ENCODE data around the gene NOP53. TPM values are rescaled to one million over a fixed set of nuclear protein-coding genes. Genes with fewer than 3 reads are reported as not detected.
A peak's percentile ranks its signal among the peaks of the same experiment; 100 is the strongest.
"Not testable (repeated sequence)": the region's sequence is repeated elsewhere in the genome, so short reads cannot be mapped to it uniquely, and the experiment has no call there.

Gene NOP53
- total RNA-seq, 1 donor from 2014 or later: 80.3 TPM

DNA sequence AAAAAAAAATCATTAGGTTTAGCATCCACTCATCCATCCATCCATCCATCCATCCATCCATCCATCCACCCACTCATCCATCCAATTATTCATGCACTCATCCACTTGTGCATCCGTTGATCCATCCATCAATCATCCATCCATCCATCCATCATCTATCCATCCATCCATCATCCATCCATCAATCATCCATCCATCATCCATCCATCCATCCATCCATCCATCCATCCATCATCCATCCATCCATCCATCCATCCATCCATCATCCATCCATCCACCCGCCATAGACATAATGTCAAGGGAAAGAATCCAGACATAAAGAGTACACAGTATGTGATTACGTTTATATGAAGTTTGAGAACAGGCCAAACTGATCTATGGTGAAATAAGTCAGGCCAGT is 24.2 kb downstream of the NOP53 start:
- DNase-seq (ENCODE audit: low spot score) (no peak), ATAC-seq (no peak)

DNA sequence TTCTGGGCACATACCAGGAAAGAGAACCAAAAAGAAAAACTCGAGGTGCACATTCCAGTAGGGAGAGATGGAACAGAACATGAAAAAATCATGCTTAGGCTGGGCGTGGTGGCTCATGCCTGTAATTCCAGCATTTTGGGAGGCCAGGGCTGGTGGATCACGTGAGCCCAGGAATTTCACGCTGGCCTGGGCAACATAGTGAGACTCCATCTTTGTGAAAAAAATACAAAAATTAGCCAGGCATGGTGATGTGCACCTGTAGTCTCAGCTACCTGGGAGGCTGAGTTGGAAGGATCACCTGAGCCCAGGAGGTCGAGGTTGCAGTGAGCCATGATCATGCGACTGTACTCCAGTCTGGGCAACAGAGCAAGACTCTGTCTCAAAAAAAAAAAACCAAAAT is 25.9 kb downstream of the NOP53 start:
- ATAC-seq; DNase-seq (ENCODE audit: low spot score): not testable (repeated sequence)

DNA sequence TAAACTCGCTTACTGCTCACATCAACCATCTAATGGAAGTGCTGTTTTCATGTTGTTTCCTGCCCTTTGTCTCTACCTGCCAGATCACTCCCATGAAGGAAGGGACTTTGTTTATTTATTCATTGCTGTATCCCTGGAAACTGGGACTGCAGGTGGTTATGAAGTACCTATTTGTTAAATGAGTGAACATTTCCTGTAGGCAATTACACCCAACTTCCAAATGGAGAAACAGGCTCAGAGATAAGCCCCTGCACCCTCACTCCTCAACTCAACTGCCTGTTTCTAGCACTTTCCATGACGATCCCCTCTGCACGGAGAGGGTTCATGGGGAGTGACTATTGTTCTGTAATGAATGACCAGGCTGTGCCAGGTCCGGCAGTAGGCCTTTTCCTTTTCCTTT is 31.2 kb downstream of the NOP53 start:
- peak; percentile 26 for ATAC-seq
- DNase-seq (ENCODE audit: low spot score): no peak

DNA sequence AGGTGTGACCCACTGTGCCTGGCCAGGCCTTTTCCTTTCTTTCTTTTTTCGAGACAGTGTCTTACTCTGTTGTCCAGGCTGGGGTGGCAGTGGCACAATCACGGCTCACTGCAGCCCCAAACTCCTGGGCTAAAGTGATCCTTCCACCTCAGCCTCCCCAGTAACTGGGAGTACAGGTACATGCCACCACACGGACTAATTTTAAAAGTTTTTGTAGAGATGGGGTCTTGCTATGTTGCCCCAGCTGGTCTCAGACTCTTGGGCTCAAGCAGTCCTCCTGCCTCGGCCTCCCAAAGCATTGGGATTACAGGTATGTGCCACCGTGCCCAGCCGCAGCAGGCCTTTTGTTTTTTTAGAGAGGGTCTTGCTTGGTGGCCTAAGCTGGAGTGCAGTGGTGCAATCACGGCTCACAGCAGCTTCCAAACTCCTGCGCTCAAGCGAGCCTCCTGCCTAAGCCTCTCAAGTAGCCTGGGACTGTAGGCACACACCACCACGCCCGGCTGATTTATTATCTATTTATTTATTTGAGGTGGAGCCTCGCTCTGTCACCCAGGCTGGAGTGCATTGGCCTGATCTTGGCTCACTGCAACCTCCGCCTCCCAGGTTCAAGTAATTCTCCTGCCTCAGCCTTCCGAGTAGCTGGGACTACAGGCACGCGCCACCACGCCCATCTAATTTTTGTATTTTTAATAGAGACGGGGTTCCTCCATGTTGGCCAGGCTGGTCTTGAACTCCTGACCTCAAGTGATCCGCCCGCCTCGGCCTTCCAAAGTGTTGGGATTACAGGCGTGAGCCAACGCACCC is 32.1 kb downstream of the NOP53 start:
- DNase-seq (ENCODE audit: low spot score); ATAC-seq: not testable (repeated sequence)

DNA sequence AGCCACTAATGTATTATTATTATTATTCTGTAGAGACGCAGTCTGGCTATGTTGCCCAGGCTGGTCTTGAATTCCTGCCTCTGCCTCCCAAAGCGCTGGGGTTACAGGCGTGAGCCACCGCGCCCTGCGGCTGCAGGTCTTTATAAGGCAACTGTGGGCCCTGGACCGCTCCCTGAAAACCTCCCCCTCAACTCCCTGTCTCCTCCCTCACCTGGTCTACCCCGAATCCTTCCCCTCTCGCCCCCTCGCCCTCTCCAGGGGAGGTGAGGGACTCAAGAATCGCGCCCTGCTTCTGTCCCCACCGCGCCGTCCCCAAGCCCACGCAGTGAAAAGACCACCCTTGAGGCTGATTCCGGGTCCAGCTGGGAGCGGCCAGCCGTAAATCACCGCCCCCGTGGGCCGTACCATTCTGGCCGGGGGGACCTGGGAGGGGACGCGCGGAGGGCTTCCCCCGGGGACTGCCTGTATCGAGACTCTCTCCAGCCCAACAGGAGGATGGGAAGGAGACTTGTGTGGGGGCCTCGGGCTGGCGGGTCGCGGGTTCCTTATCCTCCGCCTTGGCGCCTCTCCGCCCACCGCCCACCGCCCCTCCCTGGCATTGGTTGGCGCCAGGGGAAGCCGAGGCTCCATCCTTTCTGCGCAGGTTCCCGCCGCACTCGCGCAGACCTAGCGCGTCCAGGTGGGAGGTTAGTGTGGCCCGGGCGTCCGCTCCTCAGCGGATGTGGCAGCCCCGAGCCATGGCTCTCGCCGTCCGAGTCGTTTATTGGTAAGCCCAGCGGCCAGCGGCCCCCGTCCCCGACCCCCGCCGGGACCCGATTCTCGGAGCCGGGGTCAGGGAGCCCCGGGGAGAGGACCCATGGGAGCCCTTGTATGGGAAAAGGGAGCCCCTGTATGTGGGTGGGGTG is 33.0 kb downstream of the NOP53 start, which contains the start of gene SELENOW:
TSS of gene SELENOW (plus strand) at position 655 of the 905 bp plus-strand sequence. CDS start at position 738, 83 bp downstream.
- ATAC-seq: peak; percentile 92
- peak; percentile 77 for DNase-seq (ENCODE audit: low spot score)

DNA sequence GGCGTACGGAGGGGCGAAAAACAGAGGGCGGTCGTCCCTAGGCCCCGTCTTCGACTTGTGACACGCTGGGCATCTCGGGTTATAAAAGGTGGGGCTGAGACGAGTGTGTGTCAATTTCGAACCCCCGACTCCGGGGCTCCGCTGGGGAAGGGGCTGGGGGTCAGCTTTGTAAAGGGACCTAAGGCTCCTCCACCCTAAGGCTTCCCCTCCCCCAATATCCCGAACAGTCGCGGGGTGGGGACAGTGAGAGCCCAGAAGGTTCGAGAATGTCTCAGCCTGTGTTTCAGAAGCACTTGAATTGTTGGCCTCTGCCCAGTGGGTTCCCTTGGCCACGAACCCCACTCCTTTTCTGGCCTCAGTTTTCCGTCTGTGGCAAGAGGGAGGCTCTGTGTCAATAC is 33.6 kb downstream of the NOP53 start:
- DNase-seq (ENCODE audit: low spot score): no peak
- peak; percentile 30 for ATAC-seq

DNA sequence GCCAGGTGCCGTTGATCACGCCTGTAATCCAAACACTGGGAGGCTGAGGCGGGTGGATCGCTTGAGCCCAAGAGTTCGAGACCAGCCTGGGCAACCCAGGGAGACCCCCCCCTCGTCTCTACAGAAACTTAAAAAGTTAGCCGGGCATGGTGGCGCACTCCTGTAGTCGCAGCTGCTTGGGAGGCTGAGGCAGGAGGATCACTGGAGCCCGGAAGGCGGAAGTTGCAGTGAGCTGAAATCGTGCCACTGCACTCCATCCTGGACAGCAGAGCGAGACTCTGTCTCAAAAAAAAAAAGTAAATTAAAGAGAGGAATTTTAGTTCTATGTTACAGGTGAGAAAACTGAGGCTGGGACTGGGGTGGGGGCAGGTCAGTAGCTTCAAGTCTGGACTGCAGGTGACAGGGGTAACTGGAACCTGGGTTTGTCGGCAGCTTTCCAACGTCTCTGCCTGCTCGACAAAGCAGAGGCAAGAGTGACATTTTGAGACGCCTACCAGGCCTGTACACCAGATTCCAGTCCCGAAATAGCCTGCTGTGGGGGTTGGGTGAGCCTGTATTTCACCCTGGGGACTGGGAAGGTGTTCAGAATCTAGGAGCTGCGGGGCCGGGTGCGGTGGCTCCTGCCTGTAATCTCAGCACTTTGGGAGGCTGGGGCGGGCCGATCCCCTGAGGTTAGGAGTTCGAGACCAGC is 34.3 kb downstream of the NOP53 start:
- ATAC-seq: no peak

DNA sequence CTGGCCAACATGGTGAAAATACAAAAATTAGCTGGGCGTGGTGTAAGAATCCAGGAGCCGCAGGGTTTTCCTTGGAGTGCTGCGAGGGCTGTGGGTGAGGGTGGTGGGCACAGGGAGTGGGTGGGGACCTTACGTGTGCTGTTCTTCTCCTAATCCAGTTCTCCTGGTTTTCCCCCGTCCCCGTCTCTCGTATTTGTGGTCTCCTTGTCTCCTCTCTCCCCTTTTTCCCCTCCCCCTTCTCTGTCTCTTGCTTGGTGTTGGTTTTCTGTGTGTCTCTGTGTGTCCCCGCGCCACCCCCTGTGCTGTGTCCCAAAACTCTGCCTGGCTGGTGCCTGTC is 34.8 kb downstream of the NOP53 start:
- no peak for DNase-seq (ENCODE audit: low spot score)

More for the DNA sequence above, 34.3 kb downstream of the NOP53 start:
- DNase-seq (ENCODE audit: low spot score): no peak

DNA sequence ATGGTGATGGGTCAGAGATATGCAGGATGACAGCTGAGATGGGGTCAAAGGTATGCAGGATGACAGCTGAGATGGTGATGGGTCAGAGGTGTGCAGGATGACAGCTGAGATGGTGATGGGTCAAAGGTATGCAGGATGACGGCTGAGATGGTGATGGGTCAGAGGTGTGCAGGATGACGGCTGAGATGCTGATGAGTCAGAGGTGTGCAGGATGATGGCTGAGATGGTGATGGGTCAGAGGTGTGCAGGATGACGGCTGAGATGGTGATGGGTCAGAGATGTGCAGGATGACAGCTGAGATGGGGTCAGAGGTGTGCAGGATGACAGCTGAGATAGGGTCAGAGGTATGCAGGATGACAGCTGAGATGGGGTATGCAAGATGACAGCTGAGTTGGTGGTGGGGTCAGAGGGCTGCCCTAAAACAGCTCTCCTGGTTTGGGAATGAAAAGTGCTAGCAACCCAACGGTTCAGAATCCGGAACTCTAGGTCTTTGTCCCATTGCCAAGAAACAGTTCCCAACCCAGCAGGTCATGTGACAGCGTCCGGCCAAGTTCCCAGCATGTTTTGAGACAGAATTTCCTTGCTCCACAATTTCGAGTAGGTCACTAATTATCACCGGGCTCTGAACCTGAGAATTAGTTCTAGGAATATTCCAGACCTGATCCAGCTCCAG is 36.4 kb downstream of the NOP53 start:
- ATAC-seq: peak; percentile 16
- no peak for DNase-seq (ENCODE audit: low spot score)

More for the DNA sequence above, 34.8 kb downstream of the NOP53 start:
- ATAC-seq: no peak

DNA sequence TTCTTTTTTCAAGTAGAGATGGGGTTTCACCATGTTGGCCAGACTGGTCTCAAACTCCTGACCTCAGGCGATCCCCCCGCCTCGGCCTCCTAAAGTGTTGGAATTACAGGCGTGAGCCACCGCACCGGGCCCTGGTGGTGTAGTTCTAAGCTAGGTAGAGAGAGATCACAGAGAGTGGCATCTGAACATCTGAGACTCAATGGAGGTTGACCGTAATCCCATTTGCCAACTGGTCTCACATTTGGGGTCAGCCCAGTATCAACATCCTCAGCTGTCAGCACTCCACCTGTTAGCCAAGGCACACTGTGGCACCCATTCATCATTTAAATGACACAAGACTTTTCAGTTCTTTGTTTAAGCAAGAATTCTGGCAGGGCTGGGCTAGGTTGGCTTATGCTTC is 41.2 kb downstream of the NOP53 start:
- ATAC-seq (no peak), DNase-seq (ENCODE audit: low spot score) (no peak)

DNA sequence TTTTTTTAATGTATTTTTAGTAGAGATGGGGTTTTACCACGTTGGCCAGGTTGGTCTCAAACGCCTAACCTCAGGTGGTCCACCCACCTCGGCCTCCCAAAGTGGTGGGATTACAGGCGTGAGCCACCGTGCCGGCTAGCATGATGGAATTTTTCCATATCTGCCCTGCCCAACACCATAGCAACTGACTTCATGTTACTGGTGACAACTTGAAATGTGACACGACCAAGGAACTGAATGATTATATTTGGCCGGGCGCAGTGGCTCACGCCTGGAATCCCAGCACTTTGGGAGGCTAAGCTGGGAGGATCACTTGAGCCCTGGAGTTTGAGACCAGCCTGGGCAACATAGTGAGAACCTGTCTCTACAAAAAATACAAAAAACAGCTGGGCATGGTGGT is 42.0 kb downstream of the NOP53 start:
- not testable (repeated sequence) for DNase-seq (ENCODE audit: low spot score); ATAC-seq

DNA sequence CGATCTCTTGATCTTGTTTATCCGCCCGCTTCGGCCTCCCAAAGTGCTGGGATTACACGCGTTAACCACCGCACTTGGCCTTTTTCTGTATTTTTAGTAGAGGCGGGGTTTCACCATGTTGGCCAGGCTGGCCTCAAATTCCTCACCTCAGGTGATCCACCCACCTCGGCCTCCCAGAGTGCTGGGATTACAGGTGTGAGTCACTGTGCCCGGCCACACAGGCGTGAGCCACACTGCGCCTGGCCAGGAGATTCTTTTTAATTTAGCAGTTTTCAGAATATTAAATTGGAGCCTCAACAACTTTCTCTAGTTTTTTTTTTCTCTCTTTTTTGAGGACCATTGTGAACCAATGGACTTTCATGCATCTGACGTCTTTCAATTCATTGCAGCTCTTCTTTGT is 44.5 kb downstream of the NOP53 start:
- not testable (repeated sequence) for ATAC-seq

DNA sequence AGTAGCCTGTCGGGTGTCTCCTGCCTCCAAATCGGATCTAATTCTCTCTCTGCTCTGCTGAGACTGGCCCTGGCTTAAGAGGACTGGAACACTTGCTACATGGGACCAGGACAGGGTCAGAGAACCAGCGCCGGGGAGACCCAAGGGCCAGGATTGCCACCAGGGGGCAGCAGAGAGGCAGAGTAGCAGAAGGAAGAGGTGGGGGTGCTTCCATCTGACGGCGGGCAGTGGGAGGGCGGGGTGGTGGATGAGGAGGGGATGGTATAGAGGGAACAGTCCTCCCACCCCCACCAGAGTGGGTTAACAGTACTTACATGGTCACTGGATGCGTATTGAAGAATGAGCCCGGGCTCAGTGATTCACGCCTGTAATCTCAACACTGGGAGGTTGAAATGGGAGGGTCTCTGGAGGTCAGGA is 45.1 kb downstream of the NOP53 start:
- peak; percentile 79 for DNase-seq (ENCODE audit: low spot score)
- ATAC-seq: peak; percentile 92

More for the DNA sequence above, 44.5 kb downstream of the NOP53 start:
- not testable (repeated sequence) for DNase-seq (ENCODE audit: low spot score)

DNA sequence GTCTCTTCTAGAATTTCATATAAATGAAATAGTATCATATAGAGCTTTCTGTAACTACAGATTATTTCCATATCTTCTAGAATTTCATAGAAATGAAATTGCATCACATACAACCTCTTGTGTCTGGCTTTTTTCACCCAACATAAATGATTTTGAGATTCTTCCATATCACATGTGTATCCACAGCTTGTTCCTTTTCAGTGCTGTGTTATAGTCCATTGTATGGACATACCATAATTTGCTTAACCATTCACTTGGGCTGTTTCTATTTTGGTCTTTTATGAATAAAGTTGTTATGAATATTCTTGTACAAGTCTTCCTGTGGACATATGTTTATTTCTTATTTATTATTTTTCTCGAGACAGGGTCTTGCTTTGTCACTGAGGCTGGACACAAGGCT is 47.3 kb downstream of the NOP53 start:
- ATAC-seq (no peak), DNase-seq (ENCODE audit: low spot score) (no peak)

DNA sequence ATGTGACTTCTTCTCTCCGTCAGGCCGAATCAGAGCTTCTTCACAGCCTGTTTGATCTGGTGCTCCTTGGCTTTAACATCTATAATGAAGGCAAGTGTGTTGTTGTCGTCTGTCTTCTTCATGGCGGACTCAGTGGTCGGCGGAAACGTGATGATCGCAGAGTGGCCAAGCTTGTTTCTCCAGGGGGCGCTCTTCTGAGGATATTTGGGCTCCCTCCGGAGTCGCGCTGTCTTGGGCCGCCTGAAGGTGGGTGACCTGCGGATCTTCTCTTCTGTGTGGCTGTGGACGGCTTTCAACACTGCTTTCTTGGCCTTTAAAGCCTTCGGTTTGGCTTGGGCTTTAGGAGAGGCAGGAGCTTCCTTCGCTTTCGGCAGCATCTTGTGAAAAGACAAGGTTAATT is 49.2 kb downstream of the NOP53 start:
- no peak for DNase-seq (ENCODE audit: low spot score)
- no peak for ATAC-seq

DNA sequence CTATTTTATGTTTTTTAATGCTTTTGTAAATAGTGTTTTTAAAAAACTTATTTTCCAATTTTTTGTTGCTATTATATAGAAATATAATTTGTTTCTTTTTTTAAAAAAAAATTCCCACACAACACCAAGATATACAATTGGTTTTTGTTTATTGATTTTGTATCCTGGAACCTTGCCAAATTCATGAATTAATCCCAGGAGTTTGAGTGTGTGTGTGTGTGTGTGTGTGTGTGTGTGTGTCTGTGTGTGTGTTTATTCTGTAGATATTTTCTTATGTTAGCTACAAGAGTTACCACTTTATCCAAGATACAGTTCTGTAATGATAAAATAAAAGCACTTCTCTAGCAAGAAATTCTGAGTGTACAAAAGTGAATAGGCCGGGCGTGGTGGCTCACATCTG is 51.4 kb downstream of the NOP53 start:
- DNase-seq (ENCODE audit: low spot score) (no peak), ATAC-seq (no peak)

DNA sequence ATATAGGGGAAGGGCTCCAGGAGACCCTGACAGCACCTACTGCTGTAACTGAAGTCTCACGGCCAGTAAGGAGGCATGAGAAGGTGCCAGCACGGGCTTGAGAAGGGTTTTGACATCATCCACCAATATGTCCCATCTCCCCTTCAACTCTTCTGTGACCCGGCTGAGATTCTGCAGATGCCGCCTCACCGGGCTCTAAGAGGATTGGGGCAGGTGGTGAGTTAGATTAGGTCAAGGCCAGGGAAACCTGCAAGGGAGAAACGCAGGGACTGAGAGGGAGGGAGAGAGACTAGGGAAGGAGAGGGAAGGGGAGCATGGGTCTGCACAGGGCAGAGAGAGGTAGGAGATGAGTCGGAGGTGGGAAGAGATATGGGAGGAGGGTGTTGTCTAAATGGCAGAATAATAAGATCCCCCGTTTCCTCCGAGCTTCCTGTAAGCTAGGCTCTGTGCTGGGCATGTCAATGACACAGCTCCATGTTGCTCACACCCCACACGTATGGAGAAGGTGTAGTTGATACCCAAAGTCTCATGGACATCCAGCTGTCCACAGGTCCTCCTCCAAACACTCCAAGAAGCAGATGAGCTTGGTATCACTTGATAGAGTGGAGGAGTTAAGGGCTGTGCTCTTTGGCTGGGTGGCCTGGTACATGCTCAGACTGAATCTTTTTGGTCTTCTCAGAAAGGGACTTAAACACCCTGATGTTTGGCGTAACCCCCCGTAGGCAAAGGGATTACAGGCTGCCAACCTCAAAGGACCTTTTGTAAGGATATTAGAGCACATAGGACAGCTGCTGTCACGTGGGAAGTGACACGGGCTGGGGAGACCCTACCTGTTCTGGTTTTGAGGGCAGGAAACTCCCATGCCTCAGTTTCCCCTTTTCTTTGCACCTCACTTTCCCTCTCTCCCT is 52.9 kb downstream of the NOP53 start:
- no peak for ATAC-seq
- no peak for DNase-seq (ENCODE audit: low spot score)

DNA sequence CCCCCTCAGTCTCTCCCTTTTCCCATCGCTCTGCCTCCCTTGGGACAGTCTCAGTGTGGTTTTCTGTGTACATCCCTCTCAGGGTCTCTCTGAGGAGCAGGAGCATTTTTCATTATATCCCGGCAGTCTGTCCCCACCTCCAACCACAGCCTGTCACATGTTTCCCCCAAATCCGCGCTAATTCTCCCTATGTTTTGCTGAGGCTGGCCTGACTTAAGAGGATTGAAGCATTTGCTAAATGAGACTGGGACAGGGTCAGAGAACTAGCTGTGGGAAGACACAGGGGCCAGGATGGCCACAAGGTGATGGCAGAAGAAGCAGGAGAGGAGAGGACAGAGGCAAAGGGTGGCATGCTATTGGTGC is 53.5 kb downstream of the NOP53 start:
- no peak for DNase-seq (ENCODE audit: low spot score)
- no peak for ATAC-seq

DNA sequence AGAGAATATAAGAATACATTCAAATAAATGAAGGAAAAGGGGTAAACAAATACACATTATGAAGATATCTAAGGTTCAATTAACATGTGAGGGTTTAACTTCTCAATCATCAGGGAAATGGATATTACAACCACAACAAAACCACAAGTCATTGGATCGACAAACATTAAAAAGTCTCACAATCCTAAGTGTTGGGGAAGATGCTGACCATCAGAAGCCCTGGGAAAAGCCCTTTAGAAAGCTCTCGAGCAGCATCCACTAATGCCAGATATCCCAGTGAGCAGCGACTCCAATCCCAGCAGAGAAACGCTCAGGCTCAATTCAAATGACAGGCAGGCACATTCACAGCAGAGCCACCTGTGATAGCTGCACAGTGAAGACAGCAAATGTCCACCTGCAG is 55.9 kb downstream of the NOP53 start:
- DNase-seq (ENCODE audit: low spot score) (no peak), ATAC-seq (no peak)

Measured in left lobe of liver (tissue), 2 donors.